CD4-positive, alpha-beta T cell treated with Interleukin-21 for 1 hour (primary cell): ENCODE data around the gene HOTAIR.

Source experiments
- DNase-seq: peaks from one replicate; pipeline ENCODE4 v3.0.0-alpha.2; 2020

Gene HOTAIR

GRCh38 chr12:53972152-53972702 is 2.5 kb downstream of the HOTAIR start:
- no peak for DNase-seq

GRCh38 chr12:53971686-53972085 is 3.1 kb downstream of the HOTAIR start:
- no peak for DNase-seq

DNA sequence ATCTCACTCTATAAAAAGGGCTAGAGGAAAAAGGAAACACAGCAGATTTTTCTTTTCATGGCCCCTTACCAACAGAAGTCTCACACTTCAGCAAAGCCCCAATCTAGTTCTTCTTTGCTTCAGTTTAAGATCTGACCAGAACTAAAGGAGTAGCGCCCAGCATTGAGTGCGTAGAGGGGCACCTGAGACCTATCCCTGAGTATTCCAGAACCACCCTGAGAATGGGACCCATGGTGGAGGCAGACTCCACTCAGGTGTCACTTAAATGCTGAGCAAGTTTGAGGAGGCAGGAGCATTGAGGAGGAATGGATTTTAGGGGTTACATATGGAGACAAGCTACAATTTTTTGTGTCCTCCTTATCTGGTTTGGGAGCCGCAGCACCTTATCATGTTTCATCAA is 3.6 kb downstream of the HOTAIR start:
- no peak for DNase-seq

GRCh38 chr12:53970451-53970850 is 4.3 kb downstream of the HOTAIR start:
- DNase-seq = no peak

DNA sequence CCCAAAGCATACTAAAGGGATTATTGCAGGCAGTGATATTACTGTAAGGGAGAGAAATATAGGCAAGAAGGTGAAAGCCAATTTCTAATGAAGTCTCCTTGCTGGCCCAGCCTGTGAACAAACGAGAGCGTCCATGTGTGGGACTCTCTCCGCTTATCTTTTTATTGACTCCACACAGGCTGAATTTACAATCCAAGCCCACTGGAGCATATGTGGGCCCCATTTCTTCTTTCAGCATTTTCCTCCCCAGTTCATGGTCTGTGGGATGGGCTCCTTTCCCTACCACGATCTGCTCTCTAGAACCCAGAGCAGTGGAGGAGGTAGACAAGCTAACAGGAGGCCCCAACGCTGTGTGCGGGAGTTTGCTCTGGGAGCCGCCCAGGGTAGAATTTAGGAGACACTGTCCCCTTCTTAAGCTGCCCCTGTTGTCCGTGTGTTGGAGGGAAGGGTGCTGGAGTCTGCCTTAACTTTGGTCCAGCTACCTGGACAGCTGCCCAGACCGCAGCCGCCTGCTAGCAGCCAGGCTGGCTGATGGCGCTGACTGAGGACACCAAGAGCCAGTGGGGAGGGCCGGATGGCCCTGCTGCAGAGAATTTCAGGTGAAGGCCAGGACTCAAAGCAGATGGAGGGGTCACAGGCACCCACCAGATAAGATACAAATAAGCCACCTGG is 5.0 kb downstream of the HOTAIR start:
- no peak for DNase-seq

DNA sequence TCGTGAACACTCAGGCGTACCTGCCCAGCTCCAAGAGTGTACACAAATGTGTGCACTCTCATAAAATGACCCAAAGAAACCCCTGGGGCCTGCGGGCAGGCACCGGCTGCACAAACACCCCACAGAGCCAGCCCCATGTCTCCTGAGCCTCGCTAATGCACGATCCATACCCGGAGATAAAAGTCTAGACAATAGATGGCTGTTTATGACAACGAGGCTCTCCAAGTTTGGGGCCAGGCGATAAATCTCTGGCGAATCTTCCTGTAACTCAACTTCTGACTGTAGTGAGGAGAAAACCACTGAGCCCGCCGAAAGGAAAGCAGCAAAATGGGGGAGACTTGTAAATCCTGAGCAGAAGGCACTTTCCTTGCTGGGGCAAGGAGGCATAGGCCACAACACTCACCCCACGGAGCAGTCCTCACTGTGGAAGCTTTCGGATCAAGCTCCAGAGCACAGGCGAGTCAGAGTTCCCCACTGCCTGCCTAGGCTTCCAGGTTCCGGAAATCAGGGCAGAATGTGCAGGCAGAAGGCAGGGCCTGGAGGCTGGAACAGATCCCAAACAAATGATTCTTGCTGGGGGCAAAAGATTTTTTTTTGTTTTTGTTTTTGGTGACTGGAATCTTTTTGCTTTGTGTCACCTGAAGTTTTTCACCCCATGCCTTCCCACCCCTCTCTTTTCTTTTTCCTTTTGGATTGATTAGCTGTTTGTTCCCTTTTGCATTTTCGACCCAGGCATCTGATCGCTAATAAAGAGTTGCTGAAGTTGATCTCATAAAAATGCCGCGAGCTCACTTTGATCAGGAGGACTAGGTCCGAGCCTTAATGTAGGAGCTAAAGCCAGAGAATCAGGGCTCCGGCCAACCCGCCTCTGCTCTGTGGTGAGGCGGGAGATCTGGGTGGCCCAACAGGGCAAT is 6.3 kb downstream of the HOTAIR start:
- no peak for DNase-seq

DNA sequence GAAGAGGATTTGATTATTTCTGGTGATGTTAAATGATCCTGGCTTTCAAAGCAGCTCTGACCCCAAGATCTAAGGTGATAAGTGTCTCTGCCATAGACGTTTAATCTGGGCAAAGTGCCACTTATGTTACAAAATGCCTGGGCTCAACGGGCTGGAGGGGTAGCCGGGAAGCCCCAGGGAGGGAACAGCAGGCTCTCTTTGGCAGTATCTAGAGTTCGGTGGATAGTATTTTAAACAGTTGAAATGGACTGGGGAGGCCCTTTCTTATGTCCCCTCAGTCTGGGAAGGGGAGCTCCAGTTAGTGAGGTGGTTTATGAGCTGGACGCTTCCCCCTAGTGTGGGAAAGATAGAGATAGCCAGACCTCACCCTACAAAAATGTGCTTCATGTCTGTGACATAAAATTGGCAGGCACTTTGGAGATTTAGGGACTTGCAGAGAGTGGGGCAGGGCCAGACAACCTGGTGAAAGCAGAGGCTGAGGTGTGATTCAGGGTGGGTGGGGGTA is 7.3 kb downstream of the HOTAIR start:
- no peak for DNase-seq

DNA sequence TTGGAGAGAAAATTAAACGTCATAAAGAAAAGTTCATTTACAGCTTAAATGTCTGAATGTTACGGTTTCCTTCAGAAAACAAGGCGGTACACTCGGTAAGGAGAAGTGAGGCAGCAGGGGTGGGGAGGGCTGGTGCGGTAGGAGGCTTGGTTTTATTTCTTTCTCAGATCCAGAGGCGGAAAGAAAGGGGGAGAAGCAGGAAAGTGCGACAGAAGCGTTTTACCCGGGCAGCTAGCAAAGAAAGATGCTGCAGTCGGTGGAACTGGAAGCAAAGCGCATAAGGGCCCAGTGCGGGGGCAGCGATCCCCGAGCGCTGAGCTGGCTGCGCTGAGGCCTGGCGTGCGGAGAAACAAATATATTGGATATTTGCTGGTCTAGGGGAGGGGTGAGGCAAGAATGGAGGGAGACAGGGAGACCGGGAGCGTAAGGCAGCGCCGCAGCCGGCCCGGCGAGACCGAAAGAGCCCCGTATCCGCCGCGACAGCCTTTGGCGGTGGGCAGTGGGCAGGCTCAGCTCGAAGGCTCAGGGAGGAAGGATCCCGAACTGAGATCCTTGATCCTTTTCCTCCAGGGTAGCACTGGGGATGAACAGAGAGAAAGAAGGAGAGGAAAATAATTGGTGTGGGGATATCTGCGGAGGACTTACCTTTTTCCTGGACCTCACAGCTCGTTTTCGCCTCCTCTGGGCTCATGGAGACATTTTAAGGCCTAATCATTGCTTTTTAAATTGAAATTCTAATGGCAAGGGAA is 8.2 kb downstream of the HOTAIR start:
- no peak for DNase-seq

- DNase-seq = no peak
Measured at GRCh38 chr12:53966085-53966384, 8.7 kb downstream of the HOTAIR start.

DNA sequence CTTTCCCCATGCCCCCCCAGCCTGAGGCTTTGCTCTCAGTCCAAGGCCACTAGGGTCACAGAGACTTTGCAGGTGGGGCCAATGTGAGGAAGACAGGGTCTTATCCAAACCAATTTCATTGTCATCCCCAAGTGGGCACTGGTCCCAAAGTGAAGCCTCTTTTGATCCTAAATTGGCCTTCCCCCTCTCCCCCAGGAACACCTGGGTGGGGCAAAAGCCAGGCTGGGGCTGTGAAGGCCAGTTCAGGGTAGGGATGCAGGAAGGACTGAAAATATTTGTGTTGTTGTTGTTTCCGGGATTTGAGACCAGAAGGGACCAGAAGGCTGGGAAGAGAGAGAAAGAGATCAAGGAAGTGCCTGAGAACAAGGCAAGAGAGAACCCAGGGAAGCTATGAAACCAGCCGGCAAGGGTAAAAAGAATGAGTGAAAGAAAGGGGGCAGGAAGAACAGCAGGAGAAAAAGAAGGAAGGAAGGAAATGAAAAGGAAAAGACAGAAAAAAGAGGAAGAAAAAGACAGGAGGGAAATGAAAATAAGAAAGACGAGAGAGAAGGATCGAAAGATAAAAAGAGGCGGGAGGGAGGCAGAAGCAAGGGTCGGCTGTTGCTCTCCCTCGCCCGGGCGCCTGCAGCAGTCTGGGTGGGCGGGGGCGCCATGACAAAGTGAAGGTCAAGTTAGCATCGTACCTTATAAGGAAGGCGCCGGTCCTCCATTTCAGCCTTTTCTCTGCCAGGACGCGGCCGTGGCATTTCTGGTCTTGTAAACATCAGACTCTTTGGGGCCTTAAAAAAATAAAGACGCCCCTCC is 9.3 kb downstream of the HOTAIR start:
- no peak for DNase-seq

GRCh38 chr12:53964315-53964713 is 10.4 kb downstream of the HOTAIR start:
- no peak for DNase-seq

- no peak for DNase-seq
Measured at GRCh38 chr12:53963434-53964314, 11.1 kb downstream of the HOTAIR start.

GRCh38 chr12:53963005-53963404 is 11.7 kb downstream of the HOTAIR start:
- no peak for DNase-seq

GRCh38 chr12:53961025-53961761 is 13.6 kb downstream of the HOTAIR start:
- DNase-seq = no peak

- DNase-seq = no peak
Measured at GRCh38 chr12:53960187-53961024, 14.3 kb downstream of the HOTAIR start.

DNA sequence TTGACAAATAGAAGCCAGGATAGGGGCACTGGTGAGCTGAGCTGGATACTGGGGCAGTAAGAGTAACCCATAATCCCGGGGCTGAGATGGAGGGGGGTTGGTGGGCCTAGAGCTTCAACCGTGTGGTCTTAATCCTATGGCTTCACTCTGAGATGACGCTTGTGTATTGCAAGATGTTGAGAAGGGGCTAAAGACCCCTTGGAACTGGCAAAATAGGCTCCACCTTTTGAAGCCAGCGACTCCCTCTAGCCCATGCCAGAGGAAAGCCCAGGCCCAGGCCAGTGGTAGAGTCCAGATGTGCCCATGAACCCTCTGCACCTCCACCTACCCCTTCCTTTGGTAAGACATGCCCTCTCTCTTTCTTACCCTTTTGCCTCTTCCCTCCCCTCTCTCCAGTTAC is 15.4 kb downstream of the HOTAIR start:
- DNase-seq = no peak

- DNase-seq = no peak
Measured at GRCh38 chr12:53958128-53958527, 16.6 kb downstream of the HOTAIR start.

GRCh38 chr12:53956914-53957536 is 17.7 kb downstream of the HOTAIR start:
- no peak for DNase-seq

GRCh38 chr12:53956251-53956887 is 18.4 kb downstream of the HOTAIR start:
- DNase-seq = no peak
